ENCODE measurements around the gene TSPEAR. TPM values are rescaled to one million over a fixed set of nuclear protein-coding genes. Genes with fewer than 3 reads are reported as not detected.

Gene TSPEAR
- total and polyA plus RNA-seq, 2 of the 13 experiments (the other 11 are each of a cell fraction or from before 2014, with no cell fraction given), result 0.07 to 0.32 TPM

DNA sequence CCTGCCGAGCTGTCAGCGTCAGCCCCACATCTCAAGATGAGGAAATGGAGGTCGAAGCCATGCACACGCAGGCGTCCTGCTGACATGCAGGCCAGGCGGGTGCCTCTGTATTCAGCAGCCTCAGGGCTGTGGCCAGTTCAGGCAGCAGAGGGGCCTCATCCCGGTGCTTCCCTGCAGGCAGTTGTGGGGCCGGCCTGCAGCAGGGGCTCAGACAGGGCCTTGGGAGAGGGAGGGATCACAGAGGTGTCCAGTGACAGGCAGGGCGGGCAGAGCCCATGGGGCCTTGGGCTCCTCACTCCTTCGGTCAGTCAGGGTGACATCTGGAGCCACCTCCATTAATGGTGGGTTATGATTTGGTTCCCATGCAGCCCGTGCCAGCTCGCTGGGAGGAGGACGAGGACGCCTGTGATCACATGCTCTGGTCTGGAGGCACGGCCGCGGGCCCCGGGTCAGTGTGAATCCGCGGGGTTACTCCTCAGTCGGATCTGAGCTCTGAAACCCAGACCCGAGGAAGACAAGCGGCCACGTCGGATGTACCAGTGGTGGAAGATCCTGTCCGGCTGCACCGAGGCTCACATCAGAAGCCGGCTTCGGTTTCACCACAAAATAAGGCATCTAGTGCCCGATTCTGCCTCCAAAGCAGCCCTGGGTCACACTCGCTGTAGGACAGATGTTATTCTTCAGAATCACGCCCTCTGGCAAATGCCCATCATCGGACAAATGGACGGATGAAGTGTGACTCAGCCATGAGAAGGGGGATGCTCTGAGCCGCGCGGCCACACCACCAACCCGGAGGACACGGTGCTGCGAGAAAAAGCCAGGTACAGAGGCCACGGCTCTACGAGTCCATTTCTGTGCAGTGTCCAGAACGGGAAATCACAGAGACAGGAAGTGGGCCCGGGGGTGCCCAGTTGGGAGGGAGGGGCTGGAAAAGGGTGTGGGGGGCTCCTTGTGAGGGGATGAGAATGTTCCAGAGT, 204.8 kb downstream of the TSPEAR start (continued):
- TF ChIP-seq, protein P1, sequence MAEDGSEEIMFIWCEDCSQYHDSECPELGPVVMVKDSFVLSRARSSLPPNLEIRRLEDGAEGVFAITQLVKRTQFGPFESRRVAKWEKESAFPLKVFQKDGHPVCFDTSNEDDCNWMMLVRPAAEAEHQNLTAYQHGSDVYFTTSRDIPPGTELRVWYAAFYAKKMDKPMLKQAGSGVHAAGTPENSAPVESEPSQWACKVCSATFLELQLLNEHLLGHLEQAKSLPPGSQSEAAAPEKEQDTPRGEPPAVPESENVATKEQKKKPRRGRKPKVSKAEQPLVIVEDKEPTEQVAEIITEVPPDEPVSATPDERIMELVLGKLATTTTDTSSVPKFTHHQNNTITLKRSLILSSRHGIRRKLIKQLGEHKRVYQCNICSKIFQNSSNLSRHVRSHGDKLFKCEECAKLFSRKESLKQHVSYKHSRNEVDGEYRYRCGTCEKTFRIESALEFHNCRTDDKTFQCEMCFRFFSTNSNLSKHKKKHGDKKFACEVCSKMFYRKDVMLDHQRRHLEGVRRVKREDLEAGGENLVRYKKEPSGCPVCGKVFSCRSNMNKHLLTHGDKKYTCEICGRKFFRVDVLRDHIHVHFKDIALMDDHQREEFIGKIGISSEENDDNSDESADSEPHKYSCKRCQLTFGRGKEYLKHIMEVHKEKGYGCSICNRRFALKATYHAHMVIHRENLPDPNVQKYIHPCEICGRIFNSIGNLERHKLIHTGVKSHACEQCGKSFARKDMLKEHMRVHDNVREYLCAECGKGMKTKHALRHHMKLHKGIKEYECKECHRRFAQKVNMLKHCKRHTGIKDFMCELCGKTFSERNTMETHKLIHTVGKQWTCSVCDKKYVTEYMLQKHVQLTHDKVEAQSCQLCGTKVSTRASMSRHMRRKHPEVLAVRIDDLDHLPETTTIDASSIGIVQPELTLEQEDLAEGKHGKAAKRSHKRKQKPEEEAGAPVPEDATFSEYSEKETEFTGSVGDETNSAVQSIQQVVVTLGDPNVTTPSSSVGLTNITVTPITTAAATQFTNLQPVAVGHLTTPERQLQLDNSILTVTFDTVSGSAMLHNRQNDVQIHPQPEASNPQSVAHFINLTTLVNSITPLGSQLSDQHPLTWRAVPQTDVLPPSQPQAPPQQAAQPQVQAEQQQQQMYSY (CRISPR knock-in tag; IDR thresholded peaks at IDR 0.05), result no peak; the same call in 1 of the 2 replicates
- TF ChIP-seq, protein P2, sequence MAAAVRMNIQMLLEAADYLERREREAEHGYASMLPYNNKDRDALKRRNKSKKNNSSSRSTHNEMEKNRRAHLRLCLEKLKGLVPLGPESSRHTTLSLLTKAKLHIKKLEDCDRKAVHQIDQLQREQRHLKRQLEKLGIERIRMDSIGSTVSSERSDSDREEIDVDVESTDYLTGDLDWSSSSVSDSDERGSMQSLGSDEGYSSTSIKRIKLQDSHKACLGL (CRISPR knock-in tag; IDR thresholded peaks at IDR 0.05), result no peak
- TF ChIP-seq ZFX (CRISPR knock-in tag; IDR thresholded peaks at IDR 0.05; ENCODE audit: low read depth), result peak; percentile 82
- TF ChIP-seq JDP2 (CRISPR knock-in tag; IDR thresholded peaks at IDR 0.05; ENCODE audit: borderline replicate concordance), result no peak
- TF ChIP-seq GZF1 (CRISPR knock-in tag; IDR thresholded peaks at IDR 0.05), result 0 out of 2 replicates have a peak, but pooled peaks have one; percentile 59
- TF ChIP-seq ZNF124 (CRISPR knock-in tag; IDR thresholded peaks at IDR 0.05), result no peak
- no peak for TF ChIP-seq MEIS1 (CRISPR knock-in tag; IDR thresholded peaks at IDR 0.05; ENCODE audit: borderline replicate concordance)
- no peak for TF ChIP-seq CBX1 (IDR thresholded peaks at IDR 0.05; ENCODE audit: low read depth)
- TF ChIP-seq, protein P3, sequence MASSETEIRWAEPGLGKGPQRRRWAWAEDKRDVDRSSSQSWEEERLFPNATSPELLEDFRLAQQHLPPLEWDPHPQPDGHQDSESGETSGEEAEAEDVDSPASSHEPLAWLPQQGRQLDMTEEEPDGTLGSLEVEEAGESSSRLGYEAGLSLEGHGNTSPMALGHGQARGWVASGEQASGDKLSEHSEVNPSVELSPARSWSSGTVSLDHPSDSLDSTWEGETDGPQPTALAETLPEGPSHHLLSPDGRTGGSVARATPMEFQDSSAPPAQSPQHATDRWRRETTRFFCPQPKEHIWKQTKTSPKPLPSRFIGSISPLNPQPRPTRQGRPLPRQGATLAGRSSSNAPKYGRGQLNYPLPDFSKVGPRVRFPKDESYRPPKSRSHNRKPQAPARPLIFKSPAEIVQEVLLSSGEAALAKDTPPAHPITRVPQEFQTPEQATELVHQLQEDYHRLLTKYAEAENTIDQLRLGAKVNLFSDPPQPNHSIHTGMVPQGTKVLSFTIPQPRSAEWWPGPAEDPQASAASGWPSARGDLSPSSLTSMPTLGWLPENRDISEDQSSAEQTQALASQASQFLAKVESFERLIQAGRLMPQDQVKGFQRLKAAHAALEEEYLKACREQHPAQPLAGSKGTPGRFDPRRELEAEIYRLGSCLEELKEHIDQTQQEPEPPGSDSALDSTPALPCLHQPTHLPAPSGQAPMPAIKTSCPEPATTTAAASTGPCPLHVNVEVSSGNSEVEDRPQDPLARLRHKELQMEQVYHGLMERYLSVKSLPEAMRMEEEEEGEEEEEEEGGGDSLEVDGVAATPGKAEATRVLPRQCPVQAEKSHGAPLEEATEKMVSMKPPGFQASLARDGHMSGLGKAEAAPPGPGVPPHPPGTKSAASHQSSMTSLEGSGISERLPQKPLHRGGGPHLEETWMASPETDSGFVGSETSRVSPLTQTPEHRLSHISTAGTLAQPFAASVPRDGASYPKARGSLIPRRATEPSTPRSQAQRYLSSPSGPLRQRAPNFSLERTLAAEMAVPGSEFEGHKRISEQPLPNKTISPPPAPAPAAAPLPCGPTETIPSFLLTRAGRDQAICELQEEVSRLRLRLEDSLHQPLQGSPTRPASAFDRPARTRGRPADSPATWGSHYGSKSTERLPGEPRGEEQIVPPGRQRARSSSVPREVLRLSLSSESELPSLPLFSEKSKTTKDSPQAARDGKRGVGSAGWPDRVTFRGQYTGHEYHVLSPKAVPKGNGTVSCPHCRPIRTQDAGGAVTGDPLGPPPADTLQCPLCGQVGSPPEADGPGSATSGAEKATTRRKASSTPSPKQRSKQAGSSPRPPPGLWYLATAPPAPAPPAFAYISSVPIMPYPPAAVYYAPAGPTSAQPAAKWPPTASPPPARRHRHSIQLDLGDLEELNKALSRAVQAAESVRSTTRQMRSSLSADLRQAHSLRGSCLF (CRISPR knock-in tag; IDR thresholded peaks at IDR 0.05; ENCODE audit: borderline replicate concordance), result no peak; the same call in 1 of the 2 replicates
- TF ChIP-seq, protein P4, sequence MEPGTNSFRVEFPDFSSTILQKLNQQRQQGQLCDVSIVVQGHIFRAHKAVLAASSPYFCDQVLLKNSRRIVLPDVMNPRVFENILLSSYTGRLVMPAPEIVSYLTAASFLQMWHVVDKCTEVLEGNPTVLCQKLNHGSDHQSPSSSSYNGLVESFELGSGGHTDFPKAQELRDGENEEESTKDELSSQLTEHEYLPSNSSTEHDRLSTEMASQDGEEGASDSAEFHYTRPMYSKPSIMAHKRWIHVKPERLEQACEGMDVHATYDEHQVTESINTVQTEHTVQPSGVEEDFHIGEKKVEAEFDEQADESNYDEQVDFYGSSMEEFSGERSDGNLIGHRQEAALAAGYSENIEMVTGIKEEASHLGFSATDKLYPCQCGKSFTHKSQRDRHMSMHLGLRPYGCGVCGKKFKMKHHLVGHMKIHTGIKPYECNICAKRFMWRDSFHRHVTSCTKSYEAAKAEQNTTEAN (CRISPR knock-in tag; conservative IDR thresholded peaks at IDR 0.05), result 0 out of 2 replicates have a peak, but pooled peaks have one; percentile 14
- TF ChIP-seq KLF9 (CRISPR knock-in tag; IDR thresholded peaks at IDR 0.05; ENCODE audit: low read depth), result no peak
- no peak for TF ChIP-seq ZFP36L2 (CRISPR knock-in tag; IDR thresholded peaks at IDR 0.05)
- no peak for TF ChIP-seq KAT8 (CRISPR knock-in tag; IDR thresholded peaks at IDR 0.05)
- TF ChIP-seq, protein P5, sequence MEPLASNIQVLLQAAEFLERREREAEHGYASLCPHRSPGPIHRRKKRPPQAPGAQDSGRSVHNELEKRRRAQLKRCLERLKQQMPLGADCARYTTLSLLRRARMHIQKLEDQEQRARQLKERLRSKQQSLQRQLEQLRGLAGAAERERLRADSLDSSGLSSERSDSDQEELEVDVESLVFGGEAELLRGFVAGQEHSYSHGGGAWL (CRISPR knock-in tag; IDR thresholded peaks at IDR 0.05), result no peak
- TF ChIP-seq DMAP1 (CRISPR knock-in tag; IDR thresholded peaks at IDR 0.05), result no peak
- TF ChIP-seq SRF (IDR thresholded peaks at IDR 0.05; ENCODE audit: low read depth, low read length), result no peak
